ENCODE results near the gene PREB.

Gene PREB

DNA sequence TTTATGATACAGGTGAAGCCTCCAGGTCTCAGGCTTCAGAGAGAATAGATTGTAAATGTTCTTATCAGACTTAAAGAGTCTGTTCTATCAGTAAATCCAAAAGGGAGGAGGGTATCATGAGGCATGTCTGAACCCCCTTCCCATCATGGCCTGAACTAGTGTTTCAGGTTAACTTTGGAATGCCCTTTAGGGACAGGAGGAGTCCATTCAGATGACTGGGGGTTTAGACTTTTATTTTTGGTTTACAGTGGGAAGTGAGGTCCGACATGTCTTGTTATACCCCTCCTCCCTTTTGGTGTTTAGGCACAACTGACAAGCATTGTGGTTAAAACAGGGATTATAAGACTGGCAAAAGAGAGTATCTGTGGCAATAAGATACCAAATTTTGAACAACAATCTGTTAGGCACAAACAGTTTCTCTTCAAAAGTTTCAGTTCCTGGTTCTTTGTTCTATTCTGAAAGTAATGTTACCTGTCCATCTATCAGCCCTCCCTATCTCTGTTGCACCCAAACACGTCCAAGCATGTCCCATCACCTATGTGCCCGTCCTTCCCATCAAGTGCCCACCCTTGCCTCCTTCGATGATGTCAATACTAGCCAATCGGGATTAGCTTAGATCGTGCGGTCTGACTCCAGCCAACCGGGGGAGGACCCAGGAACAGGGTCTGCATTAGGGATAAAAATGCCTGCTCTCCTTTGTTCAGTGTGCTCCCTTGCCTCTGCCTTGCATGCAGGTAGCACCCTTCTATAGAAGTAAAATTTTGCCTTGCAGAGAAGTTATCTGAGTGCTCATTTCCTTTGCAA, 30.7 kb upstream of the PREB start:
- H3K4me3 ChIP-seq (ENCODE audit: low read depth, low read length) = no peak overlapping the region
- no peak for DNase-seq (ENCODE audit: low read depth)
- in situ Hi-C loops (cut with HindIII; ENCODE audit: low sequenced_read_pairs) = no loop called here
- TF ChIP-seq, protein P1, sequence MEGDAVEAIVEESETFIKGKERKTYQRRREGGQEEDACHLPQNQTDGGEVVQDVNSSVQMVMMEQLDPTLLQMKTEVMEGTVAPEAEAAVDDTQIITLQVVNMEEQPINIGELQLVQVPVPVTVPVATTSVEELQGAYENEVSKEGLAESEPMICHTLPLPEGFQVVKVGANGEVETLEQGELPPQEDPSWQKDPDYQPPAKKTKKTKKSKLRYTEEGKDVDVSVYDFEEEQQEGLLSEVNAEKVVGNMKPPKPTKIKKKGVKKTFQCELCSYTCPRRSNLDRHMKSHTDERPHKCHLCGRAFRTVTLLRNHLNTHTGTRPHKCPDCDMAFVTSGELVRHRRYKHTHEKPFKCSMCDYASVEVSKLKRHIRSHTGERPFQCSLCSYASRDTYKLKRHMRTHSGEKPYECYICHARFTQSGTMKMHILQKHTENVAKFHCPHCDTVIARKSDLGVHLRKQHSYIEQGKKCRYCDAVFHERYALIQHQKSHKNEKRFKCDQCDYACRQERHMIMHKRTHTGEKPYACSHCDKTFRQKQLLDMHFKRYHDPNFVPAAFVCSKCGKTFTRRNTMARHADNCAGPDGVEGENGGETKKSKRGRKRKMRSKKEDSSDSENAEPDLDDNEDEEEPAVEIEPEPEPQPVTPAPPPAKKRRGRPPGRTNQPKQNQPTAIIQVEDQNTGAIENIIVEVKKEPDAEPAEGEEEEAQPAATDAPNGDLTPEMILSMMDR (IDR thresholded peaks at IDR 0.05; ENCODE audit: low read depth, low read length, missing control alignments) = no peak

DNA sequence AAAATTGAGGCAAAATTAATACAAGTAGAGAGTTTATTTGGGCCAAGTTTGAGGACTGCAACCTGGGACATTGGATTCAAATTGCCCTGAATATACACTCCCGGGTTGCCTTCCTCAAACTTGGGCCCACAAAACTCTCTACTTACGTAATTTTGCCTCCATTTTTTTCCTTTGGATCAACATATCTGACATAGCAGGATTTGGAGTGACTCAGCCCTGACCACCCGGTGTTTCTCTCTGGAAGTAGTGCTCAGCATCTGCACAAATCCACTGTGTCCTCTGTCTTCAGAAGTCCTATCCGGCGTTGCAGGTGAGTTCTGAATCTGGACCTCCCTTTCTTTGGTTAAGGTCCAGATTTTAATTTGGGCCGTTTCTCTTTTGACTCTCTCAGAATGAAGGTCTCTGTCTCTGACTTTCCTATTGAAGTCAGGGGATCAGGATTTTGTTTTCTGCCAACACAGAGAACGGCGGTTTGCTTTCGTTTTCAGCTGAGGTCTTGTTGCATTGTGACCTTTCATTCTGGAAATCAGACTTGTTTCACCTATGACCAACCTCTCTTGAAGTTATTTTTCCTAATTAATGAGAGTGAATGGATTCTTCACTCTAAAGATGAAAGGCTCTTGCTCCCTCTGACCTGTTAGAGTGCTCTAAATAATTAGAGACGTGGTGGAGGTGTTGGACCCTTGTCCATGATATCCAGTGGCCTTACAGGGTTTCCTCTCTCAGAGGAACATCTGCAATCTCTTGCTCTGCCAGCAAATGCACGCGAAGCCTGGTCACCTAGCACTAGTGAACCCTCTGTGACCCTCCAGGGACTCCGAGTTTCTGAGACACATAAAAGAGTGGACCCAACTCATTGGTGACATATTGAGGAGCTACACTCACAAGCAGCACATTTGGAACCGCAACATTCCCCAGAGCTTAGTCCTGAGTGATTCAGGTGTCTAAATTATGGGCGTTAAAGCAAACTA, 28.0 kb upstream of the PREB start:
- TF ChIP-seq, protein P1 (IDR thresholded peaks at IDR 0.05; ENCODE audit: low read depth, low read length, missing control alignments) = no peak
- in situ Hi-C loops (cut with HindIII; ENCODE audit: low sequenced_read_pairs) = no loop called here
- DNase-seq (ENCODE audit: low read depth) = no peak
- no peak overlapping the region for H3K4me3 ChIP-seq (ENCODE audit: low read depth, low read length)

DNA sequence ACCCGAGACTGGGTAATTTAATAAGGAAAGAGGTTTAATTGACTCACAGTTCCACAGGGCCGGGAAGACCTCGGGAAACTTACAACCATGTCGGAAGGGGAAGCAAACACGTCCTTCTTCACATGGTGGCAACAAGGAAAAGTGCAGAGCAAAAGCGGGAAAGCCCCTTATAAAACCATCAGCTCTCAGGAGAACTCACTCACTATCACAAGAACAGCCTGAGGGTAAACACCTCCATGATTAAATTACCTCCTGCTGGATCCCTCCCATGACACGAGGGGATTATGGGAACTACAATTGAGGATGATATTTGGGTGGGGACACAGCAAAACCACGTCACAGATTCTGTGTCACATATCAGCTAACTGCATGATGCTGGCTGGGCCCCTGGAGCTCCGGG, 25.8 kb upstream of the PREB start:
- DNase-seq (ENCODE audit: low read depth) = no peak
- TF ChIP-seq, protein P1 (IDR thresholded peaks at IDR 0.05; ENCODE audit: low read depth, low read length, missing control alignments) = no peak
- in situ Hi-C loops (cut with HindIII; ENCODE audit: low sequenced_read_pairs) = no loop called here
- no peak overlapping the region for H3K4me3 ChIP-seq (ENCODE audit: low read depth, low read length)

GRCh38 chr2:27159271-27159670, 24.8 kb upstream of the PREB start:
- no peak for DNase-seq (ENCODE audit: low read depth)
- TF ChIP-seq, protein P1 (IDR thresholded peaks at IDR 0.05; ENCODE audit: low read depth, low read length, missing control alignments) = no peak
- H3K4me3 ChIP-seq (ENCODE audit: low read depth, low read length) = no peak overlapping the region
- in situ Hi-C loops (cut with HindIII; ENCODE audit: low sequenced_read_pairs) = no loop called here

- DNase-seq (ENCODE audit: low read depth) = no peak
- no peak overlapping the region for H3K4me3 ChIP-seq (ENCODE audit: low read depth, low read length)
- TF ChIP-seq, protein P1 (IDR thresholded peaks at IDR 0.05; ENCODE audit: low read depth, low read length, missing control alignments) = no peak
- in situ Hi-C loops (cut with HindIII; ENCODE audit: low sequenced_read_pairs) = no loop called here
Observed at GRCh38 chr2:27158468-27158867, 24.0 kb upstream of the PREB start.

GRCh38 chr2:27155069-27155520, 20.7 kb upstream of the PREB start:
- H3K4me3 ChIP-seq (ENCODE audit: low read depth, low read length) = no peak overlapping the region
- no peak for DNase-seq (ENCODE audit: low read depth)
- TF ChIP-seq, protein P1 (IDR thresholded peaks at IDR 0.05; ENCODE audit: low read depth, low read length, missing control alignments) = no peak
- in situ Hi-C loops (cut with HindIII; ENCODE audit: low sequenced_read_pairs) = no loop called here
